ENCODE data around the gene HNRNPA1. TPM values are rescaled to one million over a fixed set of nuclear protein-coding genes. Genes with fewer than 3 reads are reported as not detected.
A peak's percentile ranks its signal among the peaks of the same experiment; 100 is the strongest.
"Not testable (repeated sequence)": the region's sequence is repeated elsewhere in the genome, so short reads cannot be mapped to it uniquely, and the experiment has no call there.

HNRNPA1 gene
- 283 and 287 TPM in 2 replicates for total RNA-seq (2014; rRNA removed; shearing (Covaris generic))

- peak; percentile 99 for DNase-seq (ENCODE audit: low spot score)
Measured at GRCh38 chr12:54280468-54281260, at the start of gene HNRNPA1. TSS of gene HNRNPA1 (plus strand) at chr12:54280726. CDS start at chr12:54280808, 82 bp downstream.

GRCh38 chr12:54231269-54231668, 49.3 kb upstream of the HNRNPA1 start:
- not testable (repeated sequence) for DNase-seq (ENCODE audit: low spot score)

- DNase-seq (ENCODE audit: low spot score), result peak; percentile 10
Measured at GRCh38 chr12:54232790-54233189, 47.7 kb upstream of the HNRNPA1 start.

GRCh38 chr12:54238531-54238930, 42.0 kb upstream of the HNRNPA1 start:
- no peak for DNase-seq (ENCODE audit: low spot score)

GRCh38 chr12:54239620-54240019, 40.9 kb upstream of the HNRNPA1 start:
- no peak for DNase-seq (ENCODE audit: low spot score)

GRCh38 chr12:54240129-54240528, 40.4 kb upstream of the HNRNPA1 start:
- DNase-seq (ENCODE audit: low spot score), result no peak

GRCh38 chr12:54240971-54241588, 39.4 kb upstream of the HNRNPA1 start:
- no peak for DNase-seq (ENCODE audit: low spot score)

- no peak for DNase-seq (ENCODE audit: low spot score)
Measured at GRCh38 chr12:54246011-54246641, 34.4 kb upstream of the HNRNPA1 start.

- DNase-seq (ENCODE audit: low spot score), result no peak
Measured at GRCh38 chr12:54249489-54249888, 31.0 kb upstream of the HNRNPA1 start.

GRCh38 chr12:54251667-54252284, 28.8 kb upstream of the HNRNPA1 start:
- peak; percentile 75 for DNase-seq (ENCODE audit: low spot score)

GRCh38 chr12:54253240-54253639, 27.3 kb upstream of the HNRNPA1 start:
- no peak for DNase-seq (ENCODE audit: low spot score)

- no peak for DNase-seq (ENCODE audit: low spot score)
Measured at GRCh38 chr12:54257332-54257731, 23.2 kb upstream of the HNRNPA1 start.

- no peak for DNase-seq (ENCODE audit: low spot score)
Measured at GRCh38 chr12:54258201-54258681, 22.3 kb upstream of the HNRNPA1 start.

GRCh38 chr12:54259194-54260011, 21.1 kb upstream of the HNRNPA1 start:
- peak; percentile 90 for DNase-seq (ENCODE audit: low spot score)

- no peak for DNase-seq (ENCODE audit: low spot score)
Measured at GRCh38 chr12:54261815-54262402, 18.6 kb upstream of the HNRNPA1 start.

GRCh38 chr12:54262403-54262925, 18.1 kb upstream of the HNRNPA1 start:
- DNase-seq (ENCODE audit: low spot score), result no peak

GRCh38 chr12:54265364-54265812, 15.1 kb upstream of the HNRNPA1 start:
- no peak for DNase-seq (ENCODE audit: low spot score)

GRCh38 chr12:54266852-54267251, 13.7 kb upstream of the HNRNPA1 start:
- no peak for DNase-seq (ENCODE audit: low spot score)

- no peak for DNase-seq (ENCODE audit: low spot score)
Measured at GRCh38 chr12:54270345-54270744, 10.2 kb upstream of the HNRNPA1 start.

GRCh38 chr12:54272214-54272613, 8.3 kb upstream of the HNRNPA1 start:
- no peak for DNase-seq (ENCODE audit: low spot score)
